Lower leg skin (tissue), 4 donors: ENCODE data around the gene UQCR10. TPM values are rescaled to one million over a fixed set of nuclear protein-coding genes. Genes with fewer than 3 reads are reported as not detected.

ENCODE experiments used
- DNase-seq, 2 donors: peaks; one replicate each; pipeline ENCODE4 v3.0.0-alpha.2; 2019; ENCODE audit warnings: low spot score in 2 of 2
- H3K4me3 ChIP-seq: fragments of 200-600 bp; sonication (generic); 2 replicates; pipeline ENCODE4 v1.5.1; 2017; ENCODE audit warnings: mild to moderate bottlenecking, low read depth; ENCODE audit not compliant: poor library complexity, severe bottlenecking
- CTCF ChIP-seq, 3 donors: fragments of 450-650 bp; IDR thresholded peaks; one replicate each; pipeline ENCODE4 v1.5.1; 2016; ENCODE audit warnings: antibody characterized with exemption in 3 of 3, mild to moderate bottlenecking in 3 of 3, moderate library complexity in 2 of 3
- POLR2A ChIP-seq, 2 donors: fragments of 450-650 bp; IDR thresholded peaks; one replicate each; pipeline ENCODE4 v1.6.1; 2016 to 2017; ENCODE audit warnings: antibody characterized with exemption in 2 of 2, mild to moderate bottlenecking in 1 of 2, moderate library complexity in 1 of 2
- WGBS, 2 donors: methylation state at CpG; one replicate each; pipeline ENCODE4 v1.1.5; 2018; 5-methylcytosine and 5-hydroxymethylcytosine counted together
- intact Hi-C: fragments of 100-400 bp; cut with DNase I; formaldehyde crosslinking; loops from one replicate; pipeline ENCODE4 v1.15.0; 2023; ENCODE audit warnings: low total_unique reads
- total RNA-seq, 4 donors: library from RNA; depleted of rRNA; stranded (reverse); fragments of >200 nt; gene quantifications; one replicate each; pipeline ENCODE4 v1.1.0, GENCODE V29; 2016

Gene UQCR10
- total RNA-seq, 4 donors from 2014 or later, result 23.1 to 65.8 (median 44.3) TPM

GRCh38 chr22:29722151-29722550, 45.0 kb upstream of the UQCR10 start:
- no peak for DNase-seq
- intact Hi-C loops, result no loop called here
- no peak for TF ChIP-seq CTCF (IDR thresholded peaks at IDR 0.05)
- no peak for TF ChIP-seq POLR2A (IDR thresholded peaks at IDR 0.05)
- WGBS, 2 donors, result 72 to 89% methylated on average over 3 to 7 of the region's 7 CpGs
- H3K4me3 ChIP-seq, result no peak overlapping the region

GRCh38 chr22:29722587-29722986, 44.6 kb upstream of the UQCR10 start:
- intact Hi-C loops, result no loop called here
- 75 to 81% methylated on average over 15 to 16 of the region's 16 CpGs for WGBS, 2 donors
- H3K4me3 ChIP-seq, result no peak overlapping the region
- TF ChIP-seq POLR2A (IDR thresholded peaks at IDR 0.05) (no peak), CTCF (IDR thresholded peaks at IDR 0.05) (no peak)
- DNase-seq, result no peak

DNA sequence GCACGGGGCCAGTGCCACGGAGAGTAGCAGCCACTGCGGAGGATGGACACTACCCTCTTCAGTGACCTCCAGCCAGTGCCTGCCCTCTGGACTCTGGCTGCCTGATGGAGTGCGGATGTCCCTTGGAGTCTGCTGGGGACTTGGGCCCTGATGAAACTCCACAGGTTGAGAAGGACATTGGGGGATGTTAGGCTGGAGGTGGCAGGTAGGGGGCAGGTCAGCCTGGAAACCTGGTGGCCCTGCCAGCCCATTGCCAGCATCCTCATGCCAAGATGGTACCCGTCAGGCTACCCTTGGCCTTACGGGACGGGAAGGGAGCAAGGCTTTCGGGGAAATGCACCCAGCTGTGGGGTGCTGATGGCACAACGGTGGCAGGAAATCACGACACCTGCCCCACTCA, 43.4 kb upstream of the UQCR10 start:
- intact Hi-C loops, result no loop called here
- no peak overlapping the region for H3K4me3 ChIP-seq
- no peak for DNase-seq
- TF ChIP-seq POLR2A (IDR thresholded peaks at IDR 0.05), result no peak
- TF ChIP-seq CTCF (IDR thresholded peaks at IDR 0.05), result no peak
- WGBS, 2 donors, result 93 to 100% methylated on average over 1 to 10 of the region's 10 CpGs

- H3K4me3 ChIP-seq, result no peak overlapping the region
- TF ChIP-seq POLR2A (IDR thresholded peaks at IDR 0.05) (no peak), CTCF (IDR thresholded peaks at IDR 0.05) (no peak)
- intact Hi-C loops, result no loop called here
- WGBS, 2 donors, result 73 to 74% methylated on average over 6 to 8 of the region's 8 CpGs
- DNase-seq, result no peak
Measured at GRCh38 chr22:29724843-29725242, 42.3 kb upstream of the UQCR10 start.

GRCh38 chr22:29726106-29726505, 41.1 kb upstream of the UQCR10 start:
- DNase-seq, result no peak
- TF ChIP-seq POLR2A (IDR thresholded peaks at IDR 0.05) (no peak), CTCF (IDR thresholded peaks at IDR 0.05) (no peak)
- no peak overlapping the region for H3K4me3 ChIP-seq
- 72 to 75% methylated on average over 7 of the region's 7 CpGs for WGBS, 2 donors
- intact Hi-C loops, result no loop called here

- DNase-seq, result no peak
- H3K4me3 ChIP-seq, result no peak overlapping the region
- intact Hi-C loops, result no loop called here
- TF ChIP-seq POLR2A (IDR thresholded peaks at IDR 0.05) (no peak), CTCF (IDR thresholded peaks at IDR 0.05) (no peak)
- WGBS, 2 donors, result 48 to 50% methylated on average over 15 of the region's 15 CpGs
Measured at GRCh38 chr22:29726512-29727130, 40.5 kb upstream of the UQCR10 start.
